ENCODE data around the gene TRIO.

Gene TRIO

GRCh38 chr5:14322437-14323187 is 179.5 kb downstream of the TRIO start:
- H3K36me3 ChIP-seq (ENCODE audit: control insufficient read depth, insufficient read depth, low read length), result no peaks in the 10 kb centered on the region
- H3K4me3 ChIP-seq (ENCODE audit: low read depth, low read length), result no peak overlapping the region
- no peak overlapping the region for H3K4me2 ChIP-seq (ENCODE audit: low read length)
- no peaks in the 10 kb centered on the region for H3K79me2 ChIP-seq
- H2AFZ ChIP-seq, result no peak overlapping the region
- H3K27me3 ChIP-seq (ENCODE audit: control insufficient read depth, insufficient read depth, low read length), result no peaks in the 10 kb centered on the region
- H3K27ac ChIP-seq, result no peak overlapping the region
- H3K9ac ChIP-seq, result no peak overlapping the region
- no peaks in the 10 kb centered on the region for H3K9me3 ChIP-seq (ENCODE audit: control insufficient read depth, low read length)
- H3K4me1 ChIP-seq, result peaks cover 2% of the 10 kb centered on the region
- TF ChIP-seq CTCF (IDR thresholded peaks at IDR 0.05), result no peak

GRCh38 chr5:14323466-14323865 is 180.3 kb downstream of the TRIO start:
- no peak overlapping the region for H3K9ac ChIP-seq
- H3K79me2 ChIP-seq, result no peaks in the 10 kb centered on the region
- no peak overlapping the region for H3K4me3 ChIP-seq (ENCODE audit: low read depth, low read length)
- TF ChIP-seq CTCF (IDR thresholded peaks at IDR 0.05), result no peak
- H3K27me3 ChIP-seq (ENCODE audit: control insufficient read depth, insufficient read depth, low read length), result no peaks in the 10 kb centered on the region
- no peak overlapping the region for H3K27ac ChIP-seq
- no peaks in the 10 kb centered on the region for H3K9me3 ChIP-seq (ENCODE audit: control insufficient read depth, low read length)
- no peak overlapping the region for H3K4me2 ChIP-seq (ENCODE audit: low read length)
- no peaks in the 10 kb centered on the region for H3K36me3 ChIP-seq (ENCODE audit: control insufficient read depth, insufficient read depth, low read length)
- H2AFZ ChIP-seq, result no peak overlapping the region
- H3K4me1 ChIP-seq, result peaks cover 2% of the 10 kb centered on the region

DNA sequence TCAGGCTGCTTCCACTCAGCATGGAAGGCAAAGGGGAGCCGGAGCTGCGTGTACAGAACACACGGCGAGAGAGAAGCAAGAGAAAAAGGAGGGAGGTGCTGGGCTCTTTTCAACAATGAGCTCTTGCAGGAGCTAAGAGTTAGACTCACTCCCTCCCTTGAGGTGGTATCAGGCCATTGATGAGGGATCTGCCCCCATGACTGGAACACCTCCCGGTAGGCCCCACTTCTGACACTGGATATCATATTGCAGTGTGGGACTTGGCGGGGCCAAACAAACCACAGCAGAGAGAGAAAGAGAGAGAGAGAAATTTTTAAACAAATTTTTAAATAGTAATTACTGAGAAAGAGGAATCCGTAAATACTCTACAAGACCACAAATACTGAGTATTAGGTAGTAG is 182.2 kb downstream of the TRIO start:
- Histone ChIP-seq H3K9ac (no peak overlapping the region), H2AFZ (no peak overlapping the region), H3K4me2 (ENCODE audit: low read length) (no peak overlapping the region), H3K36me3 (ENCODE audit: control insufficient read depth, insufficient read depth, low read length) (no peaks in the 10 kb centered on the region), H3K27ac (no peak overlapping the region), H3K4me3 (ENCODE audit: low read depth, low read length) (no peak overlapping the region), H3K4me1 (peaks cover 2% of the 10 kb centered on the region), H3K27me3 (ENCODE audit: control insufficient read depth, insufficient read depth, low read length) (no peaks in the 10 kb centered on the region), H3K9me3 (ENCODE audit: control insufficient read depth, low read length) (no peaks in the 10 kb centered on the region), H3K79me2 (no peaks in the 10 kb centered on the region)
- TF ChIP-seq CTCF (IDR thresholded peaks at IDR 0.05), result no peak

- Histone ChIP-seq H3K36me3 (ENCODE audit: control insufficient read depth, insufficient read depth, low read length) (no peaks in the 10 kb centered on the region), H2AFZ (no peak overlapping the region), H3K4me3 (ENCODE audit: low read depth, low read length) (no peak overlapping the region), H3K27me3 (ENCODE audit: control insufficient read depth, insufficient read depth, low read length) (no peaks in the 10 kb centered on the region), H3K4me1 (peaks cover 2% of the 10 kb centered on the region), H3K79me2 (no peaks in the 10 kb centered on the region), H3K4me2 (ENCODE audit: low read length) (no peak overlapping the region), H3K27ac (no peak overlapping the region), H3K9ac (no peak overlapping the region), H3K9me3 (ENCODE audit: control insufficient read depth, low read length) (no peaks in the 10 kb centered on the region)
- TF ChIP-seq CTCF (IDR thresholded peaks at IDR 0.05), result peak; percentile 23
Measured at GRCh38 chr5:14326035-14326903, 183.1 kb downstream of the TRIO start.
